C1 segment of cervical spinal cord (tissue), 14 donors: ENCODE results near the gene OR52N1.

Experiments used
- DNase-seq, 14 donors: peaks; one replicate each; lab custom pipeline; 2025; lab: John Stamatoyannopoulos, UW

Gene OR52N1

DNA sequence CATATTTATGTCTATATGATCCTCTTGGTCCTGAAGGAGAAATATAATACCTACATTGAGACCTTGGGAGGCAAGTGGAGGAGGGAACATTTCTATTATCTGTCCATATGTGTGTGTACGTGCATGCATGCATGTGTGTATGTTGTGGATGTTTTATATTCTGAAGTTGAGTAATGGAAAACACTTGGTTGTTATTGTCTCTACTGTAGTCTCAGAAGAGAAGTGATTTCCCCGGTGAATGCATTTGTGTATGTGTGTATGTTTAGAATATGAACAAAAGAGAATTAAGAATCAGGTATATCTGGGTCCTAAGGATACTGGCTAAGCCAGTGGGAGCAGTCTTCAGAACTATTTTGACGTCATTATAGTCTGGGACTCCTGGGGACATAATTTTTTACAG, at the start of gene OR52N1:
Gene OR52N1, minus strand, starts transcription at position 101 of the 400 bp plus-strand sequence. CDS start 2,449 bp downstream, outside the sequence.
- DNase-seq: no peak

DNA sequence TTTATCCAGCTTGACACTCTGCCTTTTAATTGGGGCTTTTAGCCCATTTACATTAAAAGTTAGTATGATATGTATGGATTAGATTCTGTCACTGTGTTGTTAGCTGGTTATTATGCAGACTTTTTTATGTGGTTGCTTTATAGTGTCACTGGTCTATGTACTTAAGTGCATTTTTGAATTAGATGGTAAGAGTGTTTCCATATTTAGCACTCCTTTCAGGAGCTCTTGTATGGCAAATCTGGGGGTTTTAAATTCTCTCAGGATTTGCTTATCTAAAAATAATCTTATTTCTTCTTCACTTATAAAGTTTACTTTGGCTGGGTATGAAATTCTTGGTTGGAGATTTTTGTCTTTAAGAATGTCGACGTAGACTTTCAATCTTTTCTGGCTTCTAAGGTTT, 46.6 kb upstream of the OR52N1 start:
- no peak for DNase-seq

DNA sequence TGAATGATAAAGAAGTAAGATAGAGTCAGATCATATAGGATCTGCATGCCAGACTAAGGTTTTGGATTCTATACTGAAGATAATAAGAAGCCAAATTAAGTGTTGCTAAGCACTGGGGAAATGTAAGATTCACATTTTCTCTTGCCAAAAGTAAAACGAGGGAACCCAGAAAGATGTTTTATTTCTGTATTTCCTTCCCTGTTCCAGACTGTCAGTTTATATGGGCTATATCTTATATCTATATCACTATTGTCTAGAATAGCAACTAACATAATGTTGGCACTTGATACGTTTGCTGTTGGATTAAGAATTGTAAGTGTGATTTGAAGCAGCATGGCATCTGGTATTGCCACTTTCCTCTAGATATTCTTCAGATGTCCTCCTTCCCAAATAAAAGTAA, 42.4 kb upstream of the OR52N1 start:
- no peak for DNase-seq

DNA sequence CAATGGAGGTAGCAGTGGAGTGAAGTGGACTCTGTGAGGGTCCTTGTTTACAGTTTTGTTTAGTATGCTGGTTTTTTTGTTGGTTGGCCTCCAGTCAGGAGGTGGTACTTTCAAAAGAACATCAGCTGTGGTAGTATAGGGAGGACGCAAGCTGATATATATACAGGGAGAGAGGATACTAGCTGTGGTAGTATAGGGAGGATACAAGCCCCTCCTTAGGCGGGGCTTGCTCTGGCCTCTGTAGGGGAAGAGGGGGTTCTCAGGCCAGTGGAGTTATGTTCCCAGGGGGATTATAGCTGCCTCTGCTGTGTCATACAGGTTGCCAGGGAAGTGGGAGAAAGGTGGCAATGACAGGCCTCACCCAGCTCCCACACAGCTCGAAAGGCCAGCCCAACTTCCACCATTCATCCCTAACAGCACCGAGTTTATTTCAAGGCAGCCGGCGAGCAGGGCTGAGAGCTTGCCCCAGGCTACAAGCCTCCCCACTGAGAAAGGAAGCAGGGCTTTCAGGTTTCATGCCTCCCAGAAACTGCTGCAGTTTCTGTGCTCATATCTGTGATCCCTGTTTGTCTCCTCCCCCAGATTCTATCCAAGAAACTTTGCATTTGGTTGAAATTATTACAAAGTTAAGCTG, 40.2 kb upstream of the OR52N1 start:
- DNase-seq: no peak

DNA sequence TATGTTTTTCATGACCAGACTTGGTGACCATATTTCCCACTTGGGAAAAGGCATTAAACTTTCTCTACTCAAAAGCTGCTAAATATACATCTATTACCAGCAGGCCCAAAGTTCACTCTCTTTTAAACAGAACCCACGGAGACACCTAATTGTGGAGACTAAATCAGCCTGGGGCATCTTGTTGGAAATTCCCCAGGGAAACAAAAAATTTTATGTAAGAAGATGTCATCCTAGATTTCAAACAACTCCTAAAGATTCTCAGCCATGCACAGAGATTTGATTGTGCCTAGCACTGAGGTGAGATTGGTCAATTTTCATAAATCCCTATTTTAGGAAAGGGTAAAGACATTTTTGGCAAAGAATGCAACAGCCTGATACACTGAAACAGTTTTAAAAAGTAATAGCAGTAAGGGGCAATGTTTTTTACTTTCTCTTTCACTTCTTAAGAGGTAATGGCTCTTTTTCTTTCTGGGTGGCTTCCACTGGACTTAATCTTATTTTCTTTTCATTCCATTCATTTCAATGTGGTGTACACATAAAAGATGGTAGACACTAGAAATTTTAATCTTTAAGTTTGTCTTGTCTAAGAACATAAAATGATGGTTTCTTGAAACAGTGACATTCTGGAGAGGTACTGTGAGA, 27.3 kb upstream of the OR52N1 start:
- no peak for DNase-seq

DNA sequence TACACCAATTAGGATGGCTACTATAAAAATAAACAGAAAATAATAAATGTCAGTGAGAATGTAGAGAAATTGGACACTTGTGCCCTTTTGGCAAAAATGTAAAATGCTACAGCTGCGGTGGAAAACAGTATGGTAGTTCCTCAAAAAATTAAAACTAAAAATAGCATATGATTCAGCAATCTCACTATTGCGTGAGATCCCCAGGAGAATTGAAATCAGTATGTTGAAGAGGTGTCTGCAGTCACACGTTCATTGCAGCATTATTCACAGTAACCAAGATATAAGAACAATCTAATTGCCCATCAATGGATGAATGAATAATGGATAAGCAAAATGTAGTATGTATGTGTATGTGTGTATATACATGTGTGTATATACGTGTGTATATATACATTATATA, 24.5 kb upstream of the OR52N1 start:
- no peak for DNase-seq

DNA sequence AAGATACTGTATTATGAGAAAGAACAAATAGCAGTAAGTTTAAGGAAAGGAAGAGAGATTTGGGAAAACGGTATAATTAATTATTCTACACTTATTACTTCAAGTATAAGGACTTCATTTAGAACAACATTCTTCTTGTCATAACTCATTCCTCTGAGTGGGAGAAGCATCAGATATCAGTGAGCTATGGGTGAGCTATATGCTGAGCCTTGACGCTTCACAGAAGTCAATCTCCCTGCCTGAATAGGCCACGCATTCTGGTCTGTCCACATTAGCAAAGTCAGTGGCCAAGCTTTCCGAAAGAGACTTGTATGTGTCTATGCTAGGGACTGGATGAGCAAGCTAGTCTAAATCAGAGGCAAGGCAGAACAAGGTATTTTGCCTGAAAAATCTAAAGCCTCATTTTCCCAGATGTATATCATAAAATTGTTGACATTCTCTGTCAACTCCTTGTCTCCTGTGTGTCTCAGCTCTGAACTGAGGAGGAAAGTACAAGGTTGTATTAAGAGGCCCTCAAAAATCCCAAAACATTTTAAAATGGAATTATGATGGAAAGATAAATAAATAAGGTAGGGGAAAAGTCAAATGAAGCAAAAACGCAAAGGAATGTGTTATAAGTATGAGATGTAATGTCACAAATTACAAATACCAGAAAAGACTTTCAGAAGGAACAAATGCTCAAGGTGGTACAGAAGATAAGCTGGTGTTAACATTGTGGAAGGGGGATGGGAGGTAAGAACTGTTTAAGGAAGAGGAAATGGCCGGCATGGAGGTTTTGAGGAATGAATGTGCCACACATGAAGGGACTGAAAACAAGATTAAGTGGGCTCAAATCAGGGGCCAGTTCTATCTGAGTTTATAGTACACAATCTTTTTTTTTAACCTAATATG, 19.1 kb upstream of the OR52N1 start:
- DNase-seq: no peak

DNA sequence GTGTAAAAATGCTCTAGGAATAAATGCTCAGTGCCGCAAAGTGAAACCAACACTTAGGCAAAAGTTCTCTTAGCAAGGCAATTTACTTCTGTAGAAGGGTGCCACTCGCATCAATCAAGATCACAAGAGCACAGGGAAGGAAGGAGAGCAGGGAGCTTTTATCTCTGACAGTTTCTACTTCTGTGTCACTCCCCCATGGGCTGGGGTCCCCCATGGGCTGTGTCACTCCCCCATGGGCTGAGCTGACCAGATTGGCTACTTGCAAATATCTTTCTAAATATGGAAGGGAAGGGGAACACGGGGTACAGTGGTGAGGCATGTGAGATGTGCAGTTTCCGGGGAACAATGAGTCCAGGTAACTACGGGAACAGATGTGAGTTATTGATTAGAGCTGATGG, 18.1 kb upstream of the OR52N1 start:
- no peak for DNase-seq

DNA sequence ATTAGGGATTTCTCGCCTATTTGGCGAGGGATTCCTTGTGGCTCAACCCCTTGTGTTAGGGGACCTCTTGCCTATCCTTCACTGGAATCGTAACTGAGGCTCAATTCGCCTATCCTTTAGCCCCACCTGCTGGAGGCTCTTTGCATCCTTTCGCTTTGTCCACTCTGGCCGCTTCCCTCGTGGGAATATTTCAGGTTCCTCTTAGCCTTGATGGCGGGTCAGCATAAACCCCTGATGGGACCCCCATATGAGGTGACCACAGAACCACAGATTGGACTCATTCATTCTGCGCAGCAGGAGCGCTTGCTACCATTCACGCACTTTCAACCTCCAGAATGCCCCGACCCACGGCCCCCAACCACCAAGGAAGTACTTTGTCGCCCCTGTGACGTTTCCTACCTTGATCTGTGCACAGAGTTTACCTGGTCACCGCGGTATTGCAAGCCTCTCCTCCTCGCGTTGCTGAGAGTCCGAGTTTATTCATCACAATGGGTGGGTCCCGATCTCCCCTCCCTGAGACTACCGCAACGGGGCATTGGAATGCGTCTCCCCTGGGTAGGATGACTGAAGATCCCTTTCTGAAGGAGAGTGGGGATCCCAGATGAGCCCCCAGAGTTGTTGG, 17.5 kb upstream of the OR52N1 start, which contains the start of gene OR52N2:
Gene OR52N2, plus strand, starts transcription at position 425 of the 622 bp plus-strand sequence. CDS start 11,412 bp downstream, outside the sequence.
- peak in 12 of 14 donors; percentile 6 to 54 (median 41) for DNase-seq

DNA sequence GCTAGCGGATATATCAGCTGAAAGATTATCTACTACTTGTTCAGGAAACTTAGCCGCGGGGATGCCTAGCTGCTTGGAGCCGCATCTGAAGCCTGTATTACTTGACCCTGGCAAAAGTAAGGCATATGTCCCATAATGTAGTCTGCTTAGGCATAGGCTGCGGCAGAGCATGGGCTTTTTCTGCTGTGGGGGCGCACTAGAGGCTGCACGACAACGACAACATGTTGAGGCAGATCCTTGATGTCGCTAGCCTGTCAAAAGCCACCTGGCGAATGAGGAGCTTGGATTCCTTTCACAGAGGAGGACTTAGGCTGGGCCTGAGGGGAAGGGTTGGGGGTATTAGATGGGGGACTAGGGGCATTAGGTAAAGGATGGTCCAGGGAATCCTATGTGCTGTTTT, 16.5 kb upstream of the OR52N1 start:
- no peak for DNase-seq

DNA sequence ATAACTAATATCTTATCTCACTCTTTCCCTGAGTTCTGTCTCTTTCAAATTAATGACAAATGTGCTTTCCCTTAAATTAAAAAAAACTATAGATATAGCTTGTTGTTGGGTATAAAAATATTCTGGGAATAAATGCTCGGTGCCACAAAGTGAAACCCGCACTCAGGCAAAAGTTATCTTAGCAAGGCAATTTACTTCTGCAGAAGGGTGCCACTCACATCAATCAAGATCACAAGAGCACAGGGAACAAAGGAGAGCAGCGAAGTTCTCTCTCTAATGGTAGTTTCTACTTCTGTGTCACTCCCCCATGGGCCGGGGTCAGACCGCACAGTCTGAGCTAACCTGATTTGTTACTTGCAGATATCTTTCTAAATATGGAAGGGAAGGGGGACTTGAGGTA, 12.9 kb upstream of the OR52N1 start:
- no peak for DNase-seq

DNA sequence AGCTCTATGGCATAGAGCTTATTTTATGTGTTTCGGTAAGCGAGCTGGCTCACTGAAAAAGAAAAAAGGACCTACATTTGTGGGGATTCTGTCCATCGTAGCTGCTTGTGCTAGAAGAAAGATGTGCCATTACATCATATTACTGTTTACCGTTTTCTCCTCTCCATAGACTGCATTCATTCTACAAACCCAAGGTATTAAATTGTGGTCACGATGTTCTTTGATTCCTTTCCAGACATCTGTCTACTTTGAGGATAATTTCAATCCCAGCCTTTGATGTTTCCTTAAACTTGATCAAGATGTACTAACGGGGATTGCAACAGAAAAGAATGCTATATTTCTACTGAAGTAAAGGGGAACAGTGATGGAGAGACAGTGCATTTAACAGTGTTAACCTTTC, 5.5 kb upstream of the OR52N1 start:
- DNase-seq: no peak

DNA sequence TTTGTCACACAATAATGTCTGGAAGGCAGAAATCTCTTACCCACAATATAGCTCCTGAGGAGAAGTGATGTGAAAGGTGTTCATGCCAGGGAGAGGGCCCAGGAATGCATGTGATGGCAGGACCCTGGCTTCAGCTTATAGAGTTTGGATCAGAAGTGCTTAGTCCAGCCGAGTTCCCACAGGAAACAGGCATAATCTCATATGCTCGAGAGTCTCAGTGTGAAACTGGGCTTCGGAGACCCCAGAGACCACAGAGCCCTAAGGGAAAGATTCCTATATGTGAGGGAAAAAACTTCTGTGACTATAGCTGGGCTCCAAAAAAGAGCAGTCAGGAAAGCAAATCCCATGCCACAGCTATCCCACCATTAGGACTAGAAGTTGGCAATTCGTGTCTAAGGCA, 7.8 kb downstream of the OR52N1 start, which contains the start of gene OR52N5:
Gene OR52N5, minus strand, starts transcription at position 101 of the 400 bp plus-strand sequence. CDS start 4,721 bp downstream, outside the sequence.
- DNase-seq: no peak

DNA sequence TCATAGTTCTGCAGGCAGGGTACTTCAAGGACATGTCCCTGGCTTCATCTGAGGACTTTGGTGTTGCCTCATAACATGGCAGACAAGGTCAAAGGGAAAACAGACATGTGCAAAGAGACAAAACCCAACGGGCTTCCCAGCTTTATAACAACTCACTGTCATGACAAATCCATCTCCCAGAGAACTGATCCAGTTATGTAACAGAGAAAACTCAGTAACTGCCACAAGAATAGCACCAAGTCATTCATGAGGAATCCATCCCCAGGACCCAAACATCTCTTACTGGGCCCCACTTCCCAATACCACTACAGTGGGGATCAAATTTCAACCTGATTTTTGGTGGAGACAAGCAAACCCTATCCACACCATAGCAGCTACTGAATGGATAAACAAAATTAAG, 24.0 kb downstream of the OR52N1 start:
- DNase-seq: no peak

DNA sequence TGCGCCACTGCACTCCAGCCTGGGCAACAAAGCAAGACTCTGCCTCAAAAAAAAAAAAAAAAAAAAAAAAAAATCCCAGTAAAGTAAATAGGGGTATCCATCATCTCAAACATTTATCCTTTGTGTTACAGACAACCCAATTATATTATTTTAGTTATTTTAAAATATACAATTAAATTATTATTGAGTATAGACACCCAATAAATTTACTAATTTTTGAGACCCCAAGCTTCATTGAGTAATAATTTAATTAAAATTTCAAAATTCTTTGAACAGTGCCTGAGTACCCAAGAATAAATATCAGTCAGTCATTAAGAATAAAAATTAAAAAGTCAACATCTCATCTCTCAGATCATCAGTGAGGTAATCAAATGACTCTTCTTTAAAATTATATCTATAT, 37.1 kb downstream of the OR52N1 start, which contains the start of gene OR52N4:
Gene OR52N4, plus strand, starts transcription at position 301 of the 400 bp plus-strand sequence. CDS start 498 bp downstream, outside the sequence.
- no peak for DNase-seq

DNA sequence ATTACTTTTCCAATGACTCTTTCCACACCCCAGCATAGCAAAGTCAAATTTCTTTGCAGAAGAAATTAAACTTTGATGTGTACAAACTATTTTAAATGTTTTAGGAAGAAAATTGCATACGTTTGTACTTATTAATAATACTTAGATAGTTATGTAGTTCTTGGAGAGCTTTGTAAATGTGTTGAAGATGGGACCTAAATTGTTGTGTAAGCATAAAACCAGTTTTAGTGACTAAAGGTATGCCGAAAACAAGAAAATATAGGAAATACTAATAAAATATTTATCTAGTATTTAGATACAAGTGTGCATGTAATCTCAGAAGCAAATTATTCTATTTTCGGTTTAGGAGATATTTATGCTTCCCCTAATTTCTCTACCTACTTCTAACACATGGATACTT, 41.2 kb downstream of the OR52N1 start:
- no peak for DNase-seq

DNA sequence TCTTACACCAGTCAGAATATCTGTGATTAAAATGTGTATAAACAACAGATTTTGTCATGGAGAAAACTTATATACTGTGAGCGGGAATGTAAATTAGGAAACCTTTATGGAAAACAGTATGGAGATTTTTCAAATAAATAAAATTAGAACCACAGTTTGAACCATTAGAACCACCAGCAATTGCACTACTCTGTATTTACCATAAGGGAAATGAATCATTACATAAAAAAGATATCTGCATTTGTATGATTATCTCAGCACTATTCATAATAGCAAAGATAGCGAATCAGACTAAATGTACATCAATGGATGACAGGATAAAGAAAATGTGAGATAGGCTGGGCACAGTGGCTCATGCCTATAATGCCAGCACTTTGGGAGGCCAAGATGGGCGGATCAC, 44.5 kb downstream of the OR52N1 start:
- no peak for DNase-seq

DNA sequence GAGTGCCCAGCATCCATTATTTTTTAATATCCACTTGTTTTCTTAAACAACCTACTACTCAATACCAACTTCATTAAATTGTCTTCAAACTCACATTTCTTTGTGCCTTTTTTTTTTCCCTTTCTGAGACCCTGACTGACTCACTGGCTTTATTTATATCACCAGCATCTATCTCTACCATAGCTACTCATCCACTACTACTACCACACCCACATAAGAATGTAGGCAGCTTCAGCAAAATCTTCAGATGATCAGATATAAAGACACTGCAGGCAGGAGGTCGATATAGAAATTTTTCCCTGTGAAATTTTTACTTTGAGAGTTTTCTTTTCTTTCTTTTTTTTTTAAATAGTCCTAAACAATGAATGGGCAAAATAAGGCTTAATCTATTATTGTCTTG, 52.6 kb downstream of the OR52N1 start:
- DNase-seq: no peak

DNA sequence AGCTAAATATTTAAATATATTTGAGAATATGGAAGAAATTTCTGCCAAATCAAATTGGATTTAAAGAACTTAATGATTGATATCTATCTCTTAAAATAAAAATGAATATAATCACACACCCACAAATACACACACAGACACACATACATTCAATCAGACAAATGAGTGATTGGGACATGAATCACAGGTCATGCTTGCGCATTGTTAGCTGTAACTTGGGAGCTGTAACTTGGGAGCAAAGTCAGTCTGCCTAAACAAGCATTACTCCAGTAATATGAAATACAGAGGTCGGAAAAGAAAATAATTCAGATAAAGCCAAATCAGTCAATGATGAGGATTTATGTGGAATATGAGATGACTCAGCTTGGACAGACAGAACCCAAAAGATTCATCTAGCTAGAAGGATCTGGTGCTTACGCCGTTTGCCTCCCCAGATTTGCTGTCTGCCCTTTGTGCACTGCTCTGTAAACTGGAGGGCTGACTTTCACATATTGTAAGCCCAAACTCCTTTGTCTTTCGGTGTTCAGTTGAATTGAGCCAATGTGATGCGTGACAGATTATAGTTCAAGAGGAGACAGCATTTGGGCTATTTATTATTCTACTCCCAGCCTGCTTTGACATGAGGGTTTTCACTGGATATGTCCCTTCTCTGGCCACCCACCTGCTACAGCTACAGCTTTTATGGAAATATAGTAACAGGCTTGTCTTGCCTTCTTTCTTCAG, 53.2 kb downstream of the OR52N1 start:
- DNase-seq: no peak

DNA sequence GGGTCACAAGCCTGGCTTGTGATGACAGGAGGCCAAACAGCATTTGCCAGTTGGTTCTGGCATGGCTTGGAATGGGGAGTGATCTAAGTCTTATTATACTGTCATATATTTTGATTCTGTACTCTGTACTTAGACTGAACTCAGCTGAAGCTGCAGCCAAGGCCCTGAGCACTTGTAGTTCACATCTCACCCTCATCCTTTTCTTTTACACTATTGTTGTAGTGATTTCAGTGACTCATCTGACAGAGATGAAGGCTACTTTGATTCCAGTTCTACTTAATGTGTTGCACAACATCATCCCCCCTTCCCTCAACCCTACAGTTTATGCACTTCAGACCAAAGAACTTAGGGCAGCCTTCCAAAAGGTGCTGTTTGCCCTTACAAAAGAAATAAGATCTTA, 54.0 kb downstream of the OR52N1 start:
- DNase-seq: no peak
